K562 (cell line): Measurements from ENCODE around the gene MRPL37. TPM values are rescaled to one million over a fixed set of nuclear protein-coding genes. Genes with fewer than 3 reads are reported as not detected.

ENCODE experiments used
- ATF1 ChIP-seq, 2 experiments: fragments of 450-650 bp in 1 of 2; IDR thresholded peaks; 2 replicates each; pipeline ENCODE4 v1.6.1; 2016; ENCODE audit warnings: missing compliant biosample characterization in 1 of 2, missing genetic modification characterization in 1 of 2
- CBFA2T3 ChIP-seq: fragments of 450-650 bp; IDR thresholded peaks from 2 replicates; pipeline ENCODE4 v1.6.1; 2017
- CCNT2 ChIP-seq: IDR thresholded peaks from 2 replicates; pipeline ENCODE4 v1.6.1; 2011; ENCODE audit warnings: borderline replicate concordance, low read depth, mild to moderate bottlenecking, moderate library complexity, mixed read lengths, low read length; ENCODE audit not compliant: insufficient read length; ENCODE audit errors: extremely low read depth
- CHD1 ChIP-seq: fragments of 200-600 bp; sonication (generic); IDR thresholded peaks from one replicate; pipeline ENCODE4 v1.6.1; 2012; ENCODE audit warnings: mild to moderate bottlenecking, moderate library complexity, low read length, inconsistent platforms
- CREB1 ChIP-seq, 2 experiments: sonication (generic) in 1 of 2; formaldehyde crosslinking in 1 of 2; IDR thresholded peaks; 2 replicates each; pipeline versions ENCODE4 v1.6.1 to v1.8.0; 2012 to 2022; ENCODE audit warnings: inconsistent platforms in 1 of 2, mild to moderate bottlenecking in 1 of 2, missing genetic modification reagents in 1 of 2, moderate library complexity in 1 of 2
- CREM ChIP-seq: IDR thresholded peaks from 2 replicates; pipeline ENCODE4 v1.6.1; 2014; ENCODE audit warnings: antibody characterized with exemption, low read depth
- EP400 ChIP-seq: fragments of 450-650 bp; IDR thresholded peaks from 2 replicates; pipeline ENCODE4 v1.6.1; 2017; ENCODE audit warnings: antibody characterized with exemption, mild to moderate bottlenecking, moderate library complexity
- HIVEP1 ChIP-seq: fragments of 250-450 bp; sonication (Bioruptor Pico); IDR thresholded peaks from 2 replicates; pipeline ENCODE4 v1.4.0; 2020; ENCODE audit warnings: mild to moderate bottlenecking
- HMG20B ChIP-seq: fragments of 250-450 bp; sonication (Bioruptor Pico); IDR thresholded peaks from 2 replicates; pipeline ENCODE4 v1.5.0; 2021; ENCODE audit warnings: mild to moderate bottlenecking
- KLF16 ChIP-seq: IDR thresholded peaks from 2 replicates; pipeline ENCODE4 v1.6.1; 2016; ENCODE audit warnings: antibody characterized with exemption
- MYC ChIP-seq, 2 experiments: fragments of 250-450 bp in 1 of 2; sonication (Bioruptor Pico) in 1 of 2; IDR thresholded peaks; 2 replicates each; pipeline versions ENCODE4 v1.5.1 to v1.6.1; 2012 to 2021; ENCODE audit warnings: low read depth in 2 of 2, borderline replicate concordance in 1 of 2, improper control_type of control experiment in 1 of 2, low read length in 1 of 2, mild to moderate bottlenecking in 1 of 2, moderate library complexity in 1 of 2
- NR2F6 ChIP-seq: fragments of 450-650 bp; formaldehyde crosslinking; IDR thresholded peaks from 2 replicates; pipeline ENCODE4 v1.4.0; 2020; ENCODE audit warnings: mild to moderate bottlenecking
- NUFIP1 ChIP-seq: fragments of 450-650 bp; IDR thresholded peaks from 2 replicates; pipeline ENCODE4 v1.6.1; 2018; ENCODE audit not compliant: partially characterized antibody
- POLR2G ChIP-seq: fragments of 200-400 bp; formaldehyde crosslinking; IDR thresholded peaks from 2 replicates; pipeline ENCODE4 v1.6.1; 2017; ENCODE audit warnings: low read depth, mild to moderate bottlenecking, antibody characterized with exemption, low read length, moderate library complexity
- PTBP1 ChIP-seq: fragments of 200-400 bp; formaldehyde crosslinking; IDR thresholded peaks from 2 replicates; pipeline ENCODE4 v1.6.1; 2017; ENCODE audit warnings: low read depth, low read length
- RAD21 ChIP-seq, 2 experiments: fragments of 250-450 bp in 1 of 2; fragments of 450-650 bp in 1 of 2; sonication (Bioruptor Pico) in 1 of 2; formaldehyde crosslinking in 1 of 2; IDR thresholded peaks in 1 of 2; conservative IDR thresholded peaks in 1 of 2; 2 replicates each; pipeline versions ENCODE4 v1.4.0 to v1.8.0; 2020 to 2022; ENCODE audit warnings: mild to moderate bottlenecking in 2 of 2, moderate library complexity in 1 of 2
- SAFB ChIP-seq: fragments of 200-400 bp; formaldehyde crosslinking; IDR thresholded peaks from 2 replicates; pipeline ENCODE4 v1.6.1; 2017; ENCODE audit warnings: low read depth, low read length, borderline replicate concordance
- SMARCA4 ChIP-seq: fragments of 450-650 bp; IDR thresholded peaks from 2 replicates; pipeline ENCODE4 v1.6.1; 2016
- TCF7L2 ChIP-seq: fragments of 150-350 bp; IDR thresholded peaks from 2 replicates; pipeline ENCODE4 v1.6.1; 2016; ENCODE audit warnings: low read depth, mild to moderate bottlenecking, low read length, moderate library complexity
- ZNF212 ChIP-seq: fragments of 450-650 bp; formaldehyde crosslinking; IDR thresholded peaks from 2 replicates; pipeline ENCODE4 v1.4.0; 2020; ENCODE audit warnings: mild to moderate bottlenecking
- polyA plus RNA-seq, 8 experiments: library from polyadenylated mRNA; depleted of rRNA in 4 of 8; stranded (reverse) in 5 of 8; unstranded in 3 of 8; fragments of >200 nt; fragmentation: Nextera tagmentation in 2 of 8; fragmentation: Illumina TruSeq in 1 of 8; extraction: Ambion mirVana in 2 of 8; extraction: Trizol in 1 of 8; gene quantifications; 2 replicates each; pipeline versions ENCODE4 v1.2.1 to v1.2.3, GENCODE V29; 2011 to 2014; ENCODE audit warnings: inconsistent platforms in 1 of 8, missing spikeins in 1 of 8
- total RNA-seq, 7 experiments: library from RNA; depleted of rRNA in 6 of 7; stranded (reverse); fragments of >200 nt in 6 of 7; fragmentation: Illumina TruSeq in 2 of 7; extraction: Trizol in 2 of 7; gene quantifications; 2 replicates each; pipeline versions ENCODE4 v1.2.1 to v1.2.3, GENCODE V29; 2011 to 2021; ENCODE audit warnings: low replicate concordance in 1 of 7
- TF ChIP-seq, protein P1 (sequence below): fragments of 150-350 bp; IDR thresholded peaks from 2 replicates; pipeline ENCODE4 v1.6.1; 2014; ENCODE audit warnings: low read depth, mild to moderate bottlenecking, low read length, borderline replicate concordance
- TF ChIP-seq, protein P2 (sequence below): sonication (generic); formaldehyde crosslinking; IDR thresholded peaks from 2 replicates; pipeline ENCODE4 v1.8.0; 2022; ENCODE audit warnings: mild to moderate bottlenecking, missing genetic modification reagents
- TF ChIP-seq, protein P3 (sequence below): sonication (generic); formaldehyde crosslinking; IDR thresholded peaks from 2 replicates; pipeline ENCODE4 v1.5.0; 2020; ENCODE audit warnings: missing genetic modification reagents

MRPL37 gene
- total and polyA plus RNA-seq, 9 of the 15 experiments (the other 6 are each of a cell fraction or from before 2014, with no cell fraction given): 52.2 to 303 (median 180) TPM

DNA sequence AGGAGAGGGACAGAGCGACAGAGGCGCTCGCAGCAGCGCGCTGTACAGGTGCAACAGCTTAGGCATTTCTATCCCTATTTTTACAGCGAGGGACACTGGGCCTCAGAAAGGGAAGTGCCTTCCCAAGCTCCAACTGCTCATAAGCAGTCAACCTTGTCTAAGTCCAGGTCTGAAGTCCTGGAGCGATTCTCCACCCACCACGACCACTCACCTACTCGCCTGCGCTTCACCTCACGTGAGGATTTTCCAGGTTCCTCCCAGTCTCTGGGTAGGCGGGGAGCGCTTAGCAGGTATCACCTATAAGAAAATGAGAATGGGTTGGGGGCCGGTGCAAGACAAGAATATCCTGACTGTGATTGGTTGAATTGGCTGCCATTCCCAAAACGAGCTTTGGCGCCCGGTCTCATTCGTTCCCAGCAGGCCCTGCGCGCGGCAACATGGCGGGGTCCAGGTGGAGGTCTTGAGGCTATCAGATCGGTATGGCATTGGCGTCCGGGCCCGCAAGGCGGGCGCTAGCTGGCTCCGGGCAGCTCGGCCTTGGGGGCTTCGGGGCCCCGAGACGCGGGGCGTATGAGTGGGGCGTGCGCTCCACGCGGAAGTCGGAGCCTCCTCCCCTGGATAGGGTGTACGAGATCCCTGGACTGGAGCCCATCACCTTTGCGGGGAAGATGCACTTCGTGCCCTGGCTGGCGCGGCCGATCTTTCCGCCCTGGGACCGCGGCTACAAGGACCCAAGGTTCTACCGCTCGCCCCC lies at the start of gene MRPL37, which contains the start of gene CYB5RL (continued):
- TF ChIP-seq CREB1 (IDR thresholded peaks at IDR 0.05): peak; percentile 75
- peak; percentile 51 for TF ChIP-seq CREB1 (CRISPR knock-in tag; IDR thresholded peaks at IDR 0.05)
- peak; percentile 99 for TF ChIP-seq POLR2G
- no peak for TF ChIP-seq NUFIP1
- TF ChIP-seq, protein P1, sequence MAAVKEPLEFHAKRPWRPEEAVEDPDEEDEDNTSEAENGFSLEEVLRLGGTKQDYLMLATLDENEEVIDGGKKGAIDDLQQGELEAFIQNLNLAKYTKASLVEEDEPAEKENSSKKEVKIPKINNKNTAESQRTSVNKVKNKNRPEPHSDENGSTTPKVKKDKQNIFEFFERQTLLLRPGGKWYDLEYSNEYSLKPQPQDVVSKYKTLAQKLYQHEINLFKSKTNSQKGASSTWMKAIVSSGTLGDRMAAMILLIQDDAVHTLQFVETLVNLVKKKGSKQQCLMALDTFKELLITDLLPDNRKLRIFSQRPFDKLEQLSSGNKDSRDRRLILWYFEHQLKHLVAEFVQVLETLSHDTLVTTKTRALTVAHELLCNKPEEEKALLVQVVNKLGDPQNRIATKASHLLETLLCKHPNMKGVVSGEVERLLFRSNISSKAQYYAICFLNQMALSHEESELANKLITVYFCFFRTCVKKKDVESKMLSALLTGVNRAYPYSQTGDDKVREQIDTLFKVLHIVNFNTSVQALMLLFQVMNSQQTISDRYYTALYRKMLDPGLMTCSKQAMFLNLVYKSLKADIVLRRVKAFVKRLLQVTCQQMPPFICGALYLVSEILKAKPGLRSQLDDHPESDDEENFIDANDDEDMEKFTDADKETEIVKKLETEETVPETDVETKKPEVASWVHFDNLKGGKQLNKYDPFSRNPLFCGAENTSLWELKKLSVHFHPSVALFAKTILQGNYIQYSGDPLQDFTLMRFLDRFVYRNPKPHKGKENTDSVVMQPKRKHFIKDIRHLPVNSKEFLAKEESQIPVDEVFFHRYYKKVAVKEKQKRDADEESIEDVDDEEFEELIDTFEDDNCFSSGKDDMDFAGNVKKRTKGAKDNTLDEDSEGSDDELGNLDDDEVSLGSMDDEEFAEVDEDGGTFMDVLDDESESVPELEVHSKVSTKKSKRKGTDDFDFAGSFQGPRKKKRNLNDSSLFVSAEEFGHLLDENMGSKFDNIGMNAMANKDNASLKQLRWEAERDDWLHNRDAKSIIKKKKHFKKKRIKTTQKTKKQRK: peak; percentile 73; the same call in 1 of the 2 replicates
- 0 out of 4 replicates have a peak, but pooled peaks of 1 of the 2 experiments have one; percentile 10 for TF ChIP-seq RAD21 (CRISPR knock-in tag; conservative IDR thresholded peaks at IDR 0.05 in 1 of 2, IDR thresholded peaks at IDR 0.05 in 1 of 2)
- no peak for TF ChIP-seq SAFB
- no peak for TF ChIP-seq HIVEP1 (CRISPR knock-in tag)
- TF ChIP-seq CBFA2T3: no peak
- TF ChIP-seq, protein P2, sequence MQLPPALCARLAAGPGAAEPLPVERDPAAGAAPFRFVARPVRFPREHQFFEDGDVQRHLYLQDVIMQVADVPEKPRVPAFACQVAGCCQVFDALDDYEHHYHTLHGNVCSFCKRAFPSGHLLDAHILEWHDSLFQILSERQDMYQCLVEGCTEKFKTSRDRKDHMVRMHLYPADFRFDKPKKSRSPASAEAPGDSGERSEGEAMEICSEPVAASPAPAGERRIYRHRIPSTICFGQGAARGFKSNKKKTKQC (CRISPR knock-in tag): no peak; the same call in 1 of the 2 replicates
- TF ChIP-seq PTBP1: 0 out of 2 replicates have a peak, but pooled peaks have one; percentile 38
- TF ChIP-seq, protein P3, sequence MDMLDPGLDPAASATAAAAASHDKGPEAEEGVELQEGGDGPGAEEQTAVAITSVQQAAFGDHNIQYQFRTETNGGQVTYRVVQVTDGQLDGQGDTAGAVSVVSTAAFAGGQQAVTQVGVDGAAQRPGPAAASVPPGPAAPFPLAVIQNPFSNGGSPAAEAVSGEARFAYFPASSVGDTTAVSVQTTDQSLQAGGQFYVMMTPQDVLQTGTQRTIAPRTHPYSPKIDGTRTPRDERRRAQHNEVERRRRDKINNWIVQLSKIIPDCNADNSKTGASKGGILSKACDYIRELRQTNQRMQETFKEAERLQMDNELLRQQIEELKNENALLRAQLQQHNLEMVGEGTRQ: peak; percentile 74
- TF ChIP-seq EP400: peak; percentile 92
- 0 out of 2 replicates have a peak, but pooled peaks have one; percentile 34 for TF ChIP-seq SMARCA4
- no peak for TF ChIP-seq ATF1 (CRISPR knock-in tag; IDR thresholded peaks at IDR 0.05)
- peak; percentile 89 for TF ChIP-seq ATF1 (tag; IDR thresholded peaks at IDR 0.05)
- TF ChIP-seq TCF7L2: 0 out of 2 replicates have a peak, but pooled peaks have one; percentile 22
- TF ChIP-seq CREM: peak; percentile 82
- peak; percentile 94 for TF ChIP-seq MYC (IDR thresholded peaks at IDR 0.05; ENCODE audit: low read depth, low read length)
- TF ChIP-seq MYC (CRISPR knock-in tag; IDR thresholded peaks at IDR 0.05; ENCODE audit: borderline replicate concordance, low read depth): 0 out of 2 replicates have a peak, but pooled peaks have one; percentile 77
- TF ChIP-seq KLF16: no peak
- TF ChIP-seq CCNT2: peak; percentile 60
- TF ChIP-seq HMG20B (CRISPR knock-in tag): no peak
- peak; percentile 13 for TF ChIP-seq CHD1
- TF ChIP-seq NR2F6 (CRISPR knock-in tag): no peak
- TF ChIP-seq ZNF212 (CRISPR knock-in tag): 0 out of 2 replicates have a peak, but pooled peaks have one; percentile 53
